Ishikawa (cell line): ENCODE results near the gene IFT43.

Experiments
- CEBPB ChIP-seq: IDR thresholded peaks from 2 replicates; pipeline ENCODE4 v1.6.1; 2012
- CREB1 ChIP-seq: IDR thresholded peaks from 2 replicates; pipeline ENCODE4 v1.6.1; 2012; ENCODE audit warnings: low read depth
- EGR1 ChIP-seq: IDR thresholded peaks from 2 replicates; pipeline ENCODE4 v1.6.1; 2012
- EP300 ChIP-seq: IDR thresholded peaks from 2 replicates; pipeline ENCODE4 v1.6.1; 2012; ENCODE audit warnings: borderline replicate concordance
- FOXM1 ChIP-seq: IDR thresholded peaks from 2 replicates; pipeline ENCODE4 v1.6.1; 2012; ENCODE audit warnings: low read depth, borderline replicate concordance
- NFIC ChIP-seq: IDR thresholded peaks from 2 replicates; pipeline ENCODE4 v1.6.1; 2012
- RAD21 ChIP-seq: IDR thresholded peaks from 2 replicates; pipeline ENCODE4 v1.6.1; 2012; ENCODE audit warnings: low read depth
- TAF1 ChIP-seq: IDR thresholded peaks from 2 replicates; pipeline ENCODE4 v1.6.1; 2012; ENCODE audit warnings: low read depth, mild to moderate bottlenecking
- TCF12 ChIP-seq: IDR thresholded peaks from 2 replicates; pipeline ENCODE4 v1.6.1; 2012; ENCODE audit warnings: low read depth
- TEAD4 ChIP-seq: IDR thresholded peaks from 2 replicates; pipeline ENCODE4 v1.6.1; 2012
- YY1 ChIP-seq: IDR thresholded peaks from 2 replicates; pipeline ENCODE4 v1.6.1; 2012; ENCODE audit warnings: low read depth
- ZBTB7A ChIP-seq: IDR thresholded peaks from 2 replicates; pipeline ENCODE4 v1.6.1; 2012; ENCODE audit warnings: low read depth
- TF ChIP-seq, protein P1 (sequence below): IDR thresholded peaks from 2 replicates; pipeline ENCODE4 v1.6.1; 2012; ENCODE audit warnings: low read depth, mild to moderate bottlenecking
- TF ChIP-seq, protein P2 (sequence below): IDR thresholded peaks from 2 replicates; pipeline ENCODE4 v1.6.1; 2012
- TF ChIP-seq, protein P3 (sequence below): IDR thresholded peaks from 2 replicates; pipeline ENCODE4 v1.6.1; 2012

Gene IFT43

DNA sequence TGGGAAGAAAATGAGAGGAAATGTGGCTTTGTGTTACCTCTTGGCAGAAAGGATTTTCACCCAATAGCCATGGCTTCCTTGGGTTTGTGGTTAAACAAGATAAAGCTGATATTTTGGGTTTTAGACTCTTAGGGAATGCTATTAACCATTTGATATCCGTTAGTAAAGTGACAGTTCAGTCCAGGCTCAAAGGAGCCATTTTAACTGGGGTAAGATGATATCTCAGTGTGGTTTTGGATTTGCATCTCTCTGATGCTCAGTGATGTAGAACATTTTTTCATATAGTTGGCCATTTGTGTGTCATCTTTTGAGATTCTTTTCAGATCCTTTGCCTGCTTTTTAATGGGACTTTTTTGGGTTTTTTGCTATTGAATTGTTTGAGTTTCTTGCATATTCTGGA, 30.1 kb downstream of the IFT43 start:
- no peak for TF ChIP-seq CEBPB
- TF ChIP-seq RAD21, result no peak
- no peak for TF ChIP-seq NFIC
- TF ChIP-seq FOXM1, result no peak
- TF ChIP-seq, protein P1, sequence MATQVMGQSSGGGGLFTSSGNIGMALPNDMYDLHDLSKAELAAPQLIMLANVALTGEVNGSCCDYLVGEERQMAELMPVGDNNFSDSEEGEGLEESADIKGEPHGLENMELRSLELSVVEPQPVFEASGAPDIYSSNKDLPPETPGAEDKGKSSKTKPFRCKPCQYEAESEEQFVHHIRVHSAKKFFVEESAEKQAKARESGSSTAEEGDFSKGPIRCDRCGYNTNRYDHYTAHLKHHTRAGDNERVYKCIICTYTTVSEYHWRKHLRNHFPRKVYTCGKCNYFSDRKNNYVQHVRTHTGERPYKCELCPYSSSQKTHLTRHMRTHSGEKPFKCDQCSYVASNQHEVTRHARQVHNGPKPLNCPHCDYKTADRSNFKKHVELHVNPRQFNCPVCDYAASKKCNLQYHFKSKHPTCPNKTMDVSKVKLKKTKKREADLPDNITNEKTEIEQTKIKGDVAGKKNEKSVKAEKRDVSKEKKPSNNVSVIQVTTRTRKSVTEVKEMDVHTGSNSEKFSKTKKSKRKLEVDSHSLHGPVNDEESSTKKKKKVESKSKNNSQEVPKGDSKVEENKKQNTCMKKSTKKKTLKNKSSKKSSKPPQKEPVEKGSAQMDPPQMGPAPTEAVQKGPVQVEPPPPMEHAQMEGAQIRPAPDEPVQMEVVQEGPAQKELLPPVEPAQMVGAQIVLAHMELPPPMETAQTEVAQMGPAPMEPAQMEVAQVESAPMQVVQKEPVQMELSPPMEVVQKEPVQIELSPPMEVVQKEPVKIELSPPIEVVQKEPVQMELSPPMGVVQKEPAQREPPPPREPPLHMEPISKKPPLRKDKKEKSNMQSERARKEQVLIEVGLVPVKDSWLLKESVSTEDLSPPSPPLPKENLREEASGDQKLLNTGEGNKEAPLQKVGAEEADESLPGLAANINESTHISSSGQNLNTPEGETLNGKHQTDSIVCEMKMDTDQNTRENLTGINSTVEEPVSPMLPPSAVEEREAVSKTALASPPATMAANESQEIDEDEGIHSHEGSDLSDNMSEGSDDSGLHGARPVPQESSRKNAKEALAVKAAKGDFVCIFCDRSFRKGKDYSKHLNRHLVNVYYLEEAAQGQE, result no peak
- no peak for TF ChIP-seq ZBTB7A
- TF ChIP-seq CREB1, result no peak
- TF ChIP-seq EP300, result no peak
- TF ChIP-seq, protein P2, sequence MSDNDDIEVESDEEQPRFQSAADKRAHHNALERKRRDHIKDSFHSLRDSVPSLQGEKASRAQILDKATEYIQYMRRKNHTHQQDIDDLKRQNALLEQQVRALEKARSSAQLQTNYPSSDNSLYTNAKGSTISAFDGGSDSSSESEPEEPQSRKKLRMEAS, result no peak
- no peak for TF ChIP-seq YY1
- no peak for TF ChIP-seq TEAD4
- TF ChIP-seq TCF12, result no peak
- TF ChIP-seq, protein P3, sequence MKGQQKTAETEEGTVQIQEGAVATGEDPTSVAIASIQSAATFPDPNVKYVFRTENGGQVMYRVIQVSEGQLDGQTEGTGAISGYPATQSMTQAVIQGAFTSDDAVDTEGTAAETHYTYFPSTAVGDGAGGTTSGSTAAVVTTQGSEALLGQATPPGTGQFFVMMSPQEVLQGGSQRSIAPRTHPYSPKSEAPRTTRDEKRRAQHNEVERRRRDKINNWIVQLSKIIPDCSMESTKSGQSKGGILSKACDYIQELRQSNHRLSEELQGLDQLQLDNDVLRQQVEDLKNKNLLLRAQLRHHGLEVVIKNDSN, result no peak
- TF ChIP-seq TAF1, result no peak

DNA sequence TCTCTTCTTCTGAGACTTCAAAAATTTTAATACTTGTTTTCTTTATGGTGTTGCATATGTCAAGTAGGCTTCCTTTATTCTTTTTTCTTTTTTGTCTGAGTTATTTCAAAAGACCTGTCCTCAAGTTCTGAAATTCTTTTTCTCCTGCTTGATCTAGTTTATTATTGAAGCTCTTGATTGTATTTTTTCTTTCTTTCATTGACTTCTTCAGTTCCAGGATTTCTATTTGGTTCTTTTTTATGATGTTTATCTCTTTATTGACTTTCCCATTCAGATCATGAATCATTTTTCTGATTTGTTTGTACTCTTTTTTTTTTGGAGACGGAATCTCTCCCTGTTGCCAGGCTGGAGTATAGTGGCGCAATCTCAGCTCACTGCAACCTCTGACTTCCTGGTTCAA, 34.1 kb downstream of the IFT43 start:
- TF ChIP-seq ZBTB7A, result no peak
- TF ChIP-seq, protein P2, result no peak
- no peak for TF ChIP-seq CREB1
- no peak for TF ChIP-seq TAF1
- TF ChIP-seq EGR1, result no peak
- no peak for TF ChIP-seq TEAD4

DNA sequence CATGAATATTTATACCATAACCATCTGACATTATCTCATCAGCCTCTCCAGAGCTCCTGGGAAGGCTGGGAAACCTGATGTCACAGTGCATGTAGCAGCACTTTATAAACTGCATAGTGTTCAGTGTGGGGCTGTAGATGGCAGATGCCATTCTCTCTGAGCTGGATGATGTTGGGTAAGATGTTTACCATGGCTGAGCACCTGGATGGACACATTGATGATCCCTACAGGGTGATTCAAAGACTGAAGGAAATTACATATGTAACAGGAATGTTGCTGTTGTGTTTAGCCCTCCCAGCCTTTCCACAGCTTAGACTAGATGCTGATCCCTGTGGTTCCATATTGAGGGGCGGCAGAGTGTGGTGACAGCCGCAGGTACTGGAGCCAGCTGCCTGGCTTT, 37.4 kb downstream of the IFT43 start:
- TF ChIP-seq TCF12, result no peak
- no peak for TF ChIP-seq CEBPB
- no peak for TF ChIP-seq RAD21
- TF ChIP-seq CREB1, result no peak
- no peak for TF ChIP-seq YY1
- no peak for TF ChIP-seq FOXM1
- no peak for TF ChIP-seq TEAD4
- TF ChIP-seq TAF1, result no peak
- TF ChIP-seq EGR1, result no peak
- no peak for TF ChIP-seq EP300
- TF ChIP-seq, protein P1, result no peak
- no peak for TF ChIP-seq NFIC
- TF ChIP-seq, protein P2, result no peak
- TF ChIP-seq, protein P3, result no peak
- TF ChIP-seq ZBTB7A, result no peak

DNA sequence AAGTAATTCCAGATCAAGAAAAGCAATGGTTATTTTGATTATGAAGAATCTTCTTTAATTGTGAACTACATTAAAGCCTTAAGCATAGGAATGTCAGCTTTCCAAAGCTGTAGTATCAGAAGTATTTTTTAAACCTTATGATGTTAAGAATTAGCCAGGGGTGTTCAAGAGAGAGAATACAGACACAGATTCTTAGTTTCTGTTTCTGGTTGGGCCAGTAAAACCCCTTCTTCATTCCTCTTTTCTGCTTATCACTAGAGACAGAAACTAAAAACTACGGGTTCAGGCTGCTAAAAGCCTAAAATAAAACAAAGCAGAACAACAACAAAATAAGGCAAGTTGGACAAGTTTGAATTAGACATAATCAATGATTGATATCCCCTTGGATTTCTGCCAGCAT, 38.2 kb downstream of the IFT43 start:
- no peak for TF ChIP-seq TCF12
- no peak for TF ChIP-seq EGR1
- TF ChIP-seq EP300, result no peak
- TF ChIP-seq, protein P1, result no peak
- no peak for TF ChIP-seq ZBTB7A
- no peak for TF ChIP-seq TEAD4
- TF ChIP-seq CREB1, result no peak
- TF ChIP-seq, protein P2, result no peak
- no peak for TF ChIP-seq TAF1
